ENCODE results near the gene FZD10. TPM values are rescaled to one million over a fixed set of nuclear protein-coding genes. Genes with fewer than 3 reads are reported as not detected.

FZD10 gene
- polyA plus RNA-seq, 3 donors = 2.5 to 3.7 (median 3.3) TPM

- no peak for DNase-seq (ENCODE audit: extremely low read depth in 1 of 11, low read depth in 9 of 11, low spot score in 4 of 11)
Measured at GRCh38 chr12:130194154-130194553, 31.9 kb downstream of the FZD10 start.

- DNase-seq (ENCODE audit: extremely low read depth in 1 of 11, low read depth in 9 of 11, low spot score in 4 of 11) = no peak
Measured at GRCh38 chr12:130195369-130195768, 33.1 kb downstream of the FZD10 start.

GRCh38 chr12:130195776-130196175, 33.5 kb downstream of the FZD10 start:
- DNase-seq (ENCODE audit: extremely low read depth in 1 of 11, low read depth in 9 of 11, low spot score in 4 of 11) = no peak

GRCh38 chr12:130196827-130197226, 34.6 kb downstream of the FZD10 start:
- no peak for DNase-seq (ENCODE audit: extremely low read depth in 1 of 11, low read depth in 9 of 11, low spot score in 4 of 11)

- DNase-seq (ENCODE audit: extremely low read depth in 1 of 11, low read depth in 9 of 11, low spot score in 4 of 11) = no peak
Measured at GRCh38 chr12:130198026-130198662, 35.9 kb downstream of the FZD10 start.

GRCh38 chr12:130198663-130199060, 36.4 kb downstream of the FZD10 start:
- no peak for DNase-seq (ENCODE audit: extremely low read depth in 1 of 11, low read depth in 9 of 11, low spot score in 4 of 11)

- DNase-seq (ENCODE audit: extremely low read depth in 1 of 11, low read depth in 9 of 11, low spot score in 4 of 11) = no peak
Measured at GRCh38 chr12:130199581-130200390, 37.5 kb downstream of the FZD10 start.

DNA sequence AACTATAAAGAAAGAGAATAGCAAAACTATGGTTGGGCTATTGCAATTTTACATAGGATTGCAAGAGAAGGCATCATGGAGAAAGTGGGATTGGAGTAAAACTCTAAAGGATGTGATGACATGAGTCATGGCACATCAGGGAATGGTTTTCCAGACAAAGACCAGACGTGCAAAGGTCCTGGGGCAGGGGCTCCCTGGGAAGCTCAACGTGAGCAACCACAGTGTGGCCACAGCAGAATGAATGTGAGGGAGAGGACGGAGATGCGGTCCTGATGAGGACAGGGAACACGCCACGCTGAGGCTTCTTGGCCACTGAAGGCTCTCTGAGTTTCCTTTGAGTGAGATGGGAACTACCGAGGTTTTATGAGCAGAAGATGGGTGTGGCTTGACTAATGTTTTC, 38.2 kb downstream of the FZD10 start:
- no peak for DNase-seq (ENCODE audit: extremely low read depth in 1 of 11, low read depth in 9 of 11, low spot score in 4 of 11)

GRCh38 chr12:130201037-130201436, 38.8 kb downstream of the FZD10 start:
- no peak for DNase-seq (ENCODE audit: extremely low read depth in 1 of 11, low read depth in 9 of 11, low spot score in 4 of 11)

GRCh38 chr12:130202201-130202600, 39.9 kb downstream of the FZD10 start:
- no peak for DNase-seq (ENCODE audit: extremely low read depth in 1 of 11, low read depth in 9 of 11, low spot score in 4 of 11)

GRCh38 chr12:130203151-130203550, 40.9 kb downstream of the FZD10 start:
- DNase-seq (ENCODE audit: extremely low read depth in 1 of 11, low read depth in 9 of 11, low spot score in 4 of 11) = no peak

- no peak for DNase-seq (ENCODE audit: extremely low read depth in 1 of 11, low read depth in 9 of 11, low spot score in 4 of 11)
Measured at GRCh38 chr12:130204541-130204953, 42.3 kb downstream of the FZD10 start.

- DNase-seq (ENCODE audit: extremely low read depth in 1 of 11, low read depth in 9 of 11, low spot score in 4 of 11) = no peak
Measured at GRCh38 chr12:130205495-130205894, 43.2 kb downstream of the FZD10 start.

GRCh38 chr12:130212384-130212989, 50.2 kb downstream of the FZD10 start:
- no peak for DNase-seq (ENCODE audit: extremely low read depth in 1 of 11, low read depth in 9 of 11, low spot score in 4 of 11)

- no peak for DNase-seq (ENCODE audit: extremely low read depth in 1 of 11, low read depth in 9 of 11, low spot score in 4 of 11)
Measured at GRCh38 chr12:130213249-130213648, 51.0 kb downstream of the FZD10 start.

- no peak for DNase-seq (ENCODE audit: extremely low read depth in 1 of 11, low read depth in 9 of 11, low spot score in 4 of 11)
Measured at GRCh38 chr12:130214686-130215395, 52.6 kb downstream of the FZD10 start.
